Fibroblast of the aortic adventitia (primary cell): ENCODE measurements around the gene ZFHX3. TPM values are rescaled to one million over a fixed set of nuclear protein-coding genes. Genes with fewer than 3 reads are reported as not detected.

ENCODE experiments used
- DNase-seq: peaks from one replicate; pipeline ENCODE4 v3.0.0-alpha.2; 2010; ENCODE audit warnings: low read depth
- H3K4me3 ChIP-seq: 2 replicates; pipeline ENCODE4 v1.5.1; 2011; ENCODE audit warnings: low read depth, mild to moderate bottlenecking, control low read depth, low read length, moderate library complexity
- total RNA-seq: library from RNA; depleted of rRNA; stranded (reverse); fragments of >200 nt; gene quantifications from 2 replicates; pipeline ENCODE4 v1.2.3, GENCODE V29; 2012; ENCODE audit warnings: low replicate concordance
- TF ChIP-seq, protein P1 (sequence below): IDR thresholded peaks from 2 replicates; pipeline ENCODE4 v1.5.1; 2011; ENCODE audit warnings: mild to moderate bottlenecking, low read length, control low read depth, inconsistent platforms; ENCODE audit not compliant: insufficient read depth

Gene ZFHX3
- total RNA-seq, 1 donor: 8.1 TPM

DNA sequence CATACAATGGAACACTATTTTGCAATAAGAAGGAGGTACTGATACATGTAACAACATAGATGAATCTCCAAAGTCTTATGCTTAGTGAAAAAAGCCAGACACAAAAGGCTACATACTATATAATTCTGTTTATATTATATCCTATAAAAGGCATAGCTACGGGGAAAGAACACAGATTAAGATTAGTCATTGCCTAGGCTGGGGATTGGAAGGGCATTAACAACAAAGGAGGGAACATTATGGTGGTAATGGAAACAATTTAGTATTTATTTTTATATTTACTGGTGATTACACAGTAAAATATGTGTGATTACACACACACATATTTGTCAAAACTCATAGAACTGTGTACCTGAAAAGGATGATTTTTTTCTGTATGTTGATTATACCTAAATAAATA lies 278.1 kb downstream of the ZFHX3 start:
- TF ChIP-seq, protein P1, sequence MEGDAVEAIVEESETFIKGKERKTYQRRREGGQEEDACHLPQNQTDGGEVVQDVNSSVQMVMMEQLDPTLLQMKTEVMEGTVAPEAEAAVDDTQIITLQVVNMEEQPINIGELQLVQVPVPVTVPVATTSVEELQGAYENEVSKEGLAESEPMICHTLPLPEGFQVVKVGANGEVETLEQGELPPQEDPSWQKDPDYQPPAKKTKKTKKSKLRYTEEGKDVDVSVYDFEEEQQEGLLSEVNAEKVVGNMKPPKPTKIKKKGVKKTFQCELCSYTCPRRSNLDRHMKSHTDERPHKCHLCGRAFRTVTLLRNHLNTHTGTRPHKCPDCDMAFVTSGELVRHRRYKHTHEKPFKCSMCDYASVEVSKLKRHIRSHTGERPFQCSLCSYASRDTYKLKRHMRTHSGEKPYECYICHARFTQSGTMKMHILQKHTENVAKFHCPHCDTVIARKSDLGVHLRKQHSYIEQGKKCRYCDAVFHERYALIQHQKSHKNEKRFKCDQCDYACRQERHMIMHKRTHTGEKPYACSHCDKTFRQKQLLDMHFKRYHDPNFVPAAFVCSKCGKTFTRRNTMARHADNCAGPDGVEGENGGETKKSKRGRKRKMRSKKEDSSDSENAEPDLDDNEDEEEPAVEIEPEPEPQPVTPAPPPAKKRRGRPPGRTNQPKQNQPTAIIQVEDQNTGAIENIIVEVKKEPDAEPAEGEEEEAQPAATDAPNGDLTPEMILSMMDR: no peak
- H3K4me3 ChIP-seq: no peak overlapping the region
- no peak for DNase-seq

DNA sequence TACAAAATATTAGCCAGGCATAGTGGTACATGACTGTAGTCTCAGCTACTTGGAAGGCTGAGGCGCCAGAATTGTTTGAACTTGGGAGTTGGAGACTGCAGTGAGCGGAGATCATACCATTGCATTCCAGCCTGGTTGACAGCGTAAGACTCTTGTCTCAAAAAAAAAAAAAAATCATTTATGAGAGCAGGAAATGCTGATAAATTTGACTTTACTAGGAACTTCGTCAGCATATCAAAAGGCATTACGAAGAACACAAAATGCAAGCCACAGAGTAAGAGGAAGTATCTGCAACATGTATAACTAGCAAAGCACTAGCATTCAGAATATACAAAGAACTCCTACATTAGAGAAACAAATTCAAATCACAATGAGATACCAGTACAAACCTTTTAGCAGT lies 279.3 kb downstream of the ZFHX3 start:
- TF ChIP-seq, protein P1: no peak
- H3K4me3 ChIP-seq: no peak overlapping the region
- DNase-seq: no peak

DNA sequence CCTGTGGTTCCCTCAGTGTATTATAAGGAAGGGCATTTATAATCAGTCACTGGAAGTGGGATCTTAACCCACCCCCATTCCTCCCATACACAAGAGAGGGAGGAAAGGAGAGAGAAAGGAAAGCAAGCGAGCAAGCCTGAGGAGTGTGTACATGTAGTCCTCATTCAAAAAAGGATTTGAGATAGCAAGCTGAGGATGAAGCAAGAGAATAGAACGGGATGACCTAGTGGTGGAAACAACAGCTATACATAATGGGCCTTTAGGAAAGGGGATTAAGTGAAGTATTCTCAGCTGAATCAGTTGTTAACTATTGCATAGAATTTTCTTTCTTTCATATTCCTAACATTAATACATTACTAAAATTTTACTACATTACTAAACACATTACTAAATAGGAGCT lies 281.4 kb downstream of the ZFHX3 start:
- no peak for DNase-seq
- TF ChIP-seq, protein P1: no peak
- no peak overlapping the region for H3K4me3 ChIP-seq

DNA sequence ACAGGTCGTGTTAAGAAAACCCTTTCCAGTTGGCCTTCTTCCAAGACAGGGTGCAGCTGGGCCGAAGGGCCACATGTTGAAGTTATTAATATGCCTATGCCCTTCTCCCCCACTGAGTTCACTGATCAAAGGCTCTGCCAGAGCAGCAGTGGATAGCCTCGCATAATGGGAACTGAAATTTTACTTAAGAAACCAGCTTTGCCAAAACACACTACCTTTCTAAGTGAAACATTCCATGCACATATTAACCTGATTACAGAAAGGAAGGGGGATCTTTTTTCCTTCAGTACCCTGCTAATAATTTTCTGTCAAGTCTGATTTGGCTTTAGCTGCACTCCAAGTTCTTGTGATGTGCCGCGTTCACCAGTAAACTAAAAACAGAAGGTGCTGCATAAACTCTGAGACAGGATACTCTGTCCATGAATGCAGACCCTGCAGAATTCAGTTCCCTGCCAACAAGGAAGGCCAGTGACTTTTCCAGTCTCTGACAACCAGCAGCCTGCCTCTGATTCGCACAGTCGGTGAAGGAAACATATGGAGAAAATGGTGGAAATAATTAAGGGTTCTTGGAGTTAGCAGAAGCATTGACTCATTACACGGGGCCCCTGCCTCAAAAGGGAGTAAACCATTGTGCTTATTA lies 283.8 kb downstream of the ZFHX3 start:
- TF ChIP-seq, protein P1: no peak
- no peak for DNase-seq
- no peak overlapping the region for H3K4me3 ChIP-seq

DNA sequence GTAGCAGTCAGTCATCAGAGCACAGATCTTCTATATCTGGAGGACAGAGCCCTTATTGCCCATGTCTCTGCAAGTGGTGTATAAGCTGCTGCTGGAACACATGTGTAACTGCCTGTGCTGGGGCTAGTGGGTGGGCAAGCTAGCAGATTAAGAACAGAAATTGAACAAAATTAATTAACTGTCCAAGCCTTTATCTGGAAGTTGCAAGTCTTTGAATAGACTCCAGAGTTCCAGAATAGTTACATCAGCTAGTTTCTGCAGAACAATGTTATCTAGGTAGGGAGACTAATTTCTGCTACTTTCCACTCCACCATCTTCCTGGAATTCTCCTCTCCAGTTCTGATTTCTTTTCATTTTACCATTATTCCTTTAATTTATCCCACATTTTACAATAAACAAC lies 287.3 kb downstream of the ZFHX3 start:
- no peak overlapping the region for H3K4me3 ChIP-seq
- DNase-seq: peak; percentile 45
- TF ChIP-seq, protein P1: no peak

DNA sequence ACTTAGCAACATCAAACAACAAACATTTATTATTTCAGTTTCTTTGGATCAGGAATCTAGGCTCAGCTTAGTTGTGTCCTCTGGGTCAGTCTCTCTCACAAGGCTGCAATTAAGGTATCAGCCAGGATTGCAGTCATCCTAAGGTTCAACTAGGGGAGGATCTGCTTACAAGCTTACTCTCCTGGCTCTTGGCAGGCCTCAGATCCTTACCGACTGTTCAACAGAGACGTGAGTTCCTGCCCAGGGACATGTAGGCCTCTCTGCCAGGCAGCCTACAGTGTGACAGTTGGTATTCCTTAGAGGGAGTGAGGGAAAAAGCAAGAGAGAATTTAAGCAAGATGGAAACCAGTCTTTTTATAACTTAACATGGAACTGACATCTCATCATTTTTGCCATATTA lies 294.0 kb downstream of the ZFHX3 start:
- no peak for DNase-seq
- TF ChIP-seq, protein P1: no peak
- H3K4me3 ChIP-seq: no peak overlapping the region
